ENCODE results near the gene ELOF1.

The ELOF1 gene

DNA sequence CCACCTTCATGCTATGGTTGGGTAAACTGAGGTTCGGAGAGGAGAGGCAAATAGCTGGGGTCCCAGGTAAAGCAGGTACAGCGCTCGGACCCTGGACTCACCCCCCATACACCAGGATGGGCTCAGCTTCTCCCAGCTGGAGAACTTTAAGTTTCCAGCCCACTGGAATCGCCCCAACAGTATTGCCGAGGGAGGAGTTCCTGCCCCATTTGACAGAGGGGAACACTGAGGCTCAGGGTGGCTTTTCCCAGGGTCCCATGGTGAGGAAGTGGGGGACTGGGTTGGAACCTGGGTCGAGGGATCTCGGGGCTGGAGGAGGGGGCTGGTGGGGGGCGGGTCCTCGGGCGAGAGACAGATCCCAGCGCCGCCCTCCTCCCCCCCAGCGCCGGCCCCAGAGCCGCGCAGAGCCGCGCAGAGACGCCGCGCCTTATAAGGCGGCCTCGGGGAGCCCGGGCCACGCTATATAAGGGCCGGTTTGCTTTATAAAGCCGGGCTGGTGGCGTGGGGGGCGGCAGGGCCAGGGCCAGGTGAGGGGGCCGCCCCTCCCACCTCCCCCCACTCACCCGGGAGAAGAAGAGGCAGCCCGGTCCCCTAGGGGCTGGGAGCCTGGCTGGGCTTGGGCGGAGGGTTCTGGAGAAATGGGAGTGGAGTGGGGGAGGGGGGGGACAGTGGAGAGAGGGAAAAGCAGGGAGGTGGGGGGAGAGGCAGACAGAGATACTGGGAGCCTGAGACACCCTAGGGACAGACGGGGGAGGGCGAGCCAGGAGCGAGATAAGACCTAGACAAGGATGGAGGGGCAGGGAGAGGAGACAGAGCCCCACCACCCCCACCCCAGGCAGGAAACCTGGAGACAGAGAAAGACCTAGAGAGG is 19.3 kb downstream of the ELOF1 start:
- Mint-ChIP-seq H3K4me3 (no peak overlapping the region), H3K9me3 (no peaks in the 10 kb centered on the region), H3K27ac (ENCODE audit: low read depth) (no peak overlapping the region), H3K27me3 (peaks cover 33% of the 10 kb centered on the region), H3K4me1 (peaks cover 8% of the 10 kb centered on the region), H3K36me3 (ENCODE audit: insufficient read depth) (no peaks in the 10 kb centered on the region)
- no peak for ATAC-seq (replicated peaks; ENCODE audit: extremely low read depth, poor library complexity, severe bottlenecking)
- no peak for DNase-seq (ENCODE audit: low spot score in 2 of 2)

DNA sequence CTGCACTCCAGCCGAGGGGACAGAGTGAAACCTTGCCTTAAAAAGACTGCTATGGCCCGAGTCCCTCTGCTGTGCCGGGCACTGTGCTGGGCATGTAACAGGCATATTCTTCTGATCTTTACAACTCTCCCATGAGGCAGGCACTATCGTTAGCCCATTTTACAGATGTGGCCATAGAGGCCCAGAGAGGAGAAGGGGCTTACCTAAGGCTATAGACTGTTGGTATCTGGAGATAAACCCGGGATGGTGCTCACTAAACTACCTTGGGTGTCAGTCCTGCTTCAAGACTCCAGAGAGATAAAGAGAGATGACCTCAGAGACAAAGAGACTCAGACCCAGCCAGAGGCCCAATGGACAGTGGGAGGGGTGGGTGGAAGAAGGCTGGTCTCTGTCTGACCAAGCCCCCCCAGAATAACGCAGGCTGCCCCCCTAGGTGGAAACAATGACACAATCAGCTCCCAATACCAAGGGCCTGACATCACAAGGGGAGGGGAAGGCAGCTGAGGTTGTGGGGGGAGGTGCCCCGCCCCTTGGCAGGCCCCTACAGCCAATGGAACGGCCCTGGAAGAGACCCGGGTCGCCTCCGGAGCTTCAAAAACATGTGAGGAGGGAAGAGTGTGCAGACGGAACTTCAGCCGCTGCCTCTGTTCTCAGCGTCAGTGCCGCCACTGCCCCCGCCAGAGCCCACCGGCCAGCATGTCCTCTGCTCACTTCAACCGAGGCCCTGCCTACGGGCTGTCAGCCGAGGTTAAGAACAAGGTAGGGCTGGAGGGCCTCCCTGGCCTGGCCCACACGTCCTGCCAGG is 20.6 kb downstream of the ELOF1 start, which contains the start of gene CNN1:
CNN1 (plus strand) TSS at position 620 of the 805 bp plus-strand sequence; CDS start at position 697, 77 bp downstream.
- no peak within 1 kb of the TSS for H3K27ac Mint-ChIP-seq (ENCODE audit: low read depth)
- DNase-seq (ENCODE audit: low spot score in 2 of 2) (no peak), ATAC-seq (replicated peaks; ENCODE audit: extremely low read depth, poor library complexity, severe bottlenecking) (no peak)
- peaks cover 13% of the 10 kb centered on the region for H3K4me1 Mint-ChIP-seq
- no peaks in the 10 kb centered on the region for H3K9me3 Mint-ChIP-seq
- no peaks in the 10 kb centered on the region for H3K36me3 Mint-ChIP-seq (ENCODE audit: insufficient read depth)
- H3K27me3 Mint-ChIP-seq: peaks cover 24% of the 10 kb centered on the region
- H3K4me3 Mint-ChIP-seq: no peak within 1 kb of the TSS

DNA sequence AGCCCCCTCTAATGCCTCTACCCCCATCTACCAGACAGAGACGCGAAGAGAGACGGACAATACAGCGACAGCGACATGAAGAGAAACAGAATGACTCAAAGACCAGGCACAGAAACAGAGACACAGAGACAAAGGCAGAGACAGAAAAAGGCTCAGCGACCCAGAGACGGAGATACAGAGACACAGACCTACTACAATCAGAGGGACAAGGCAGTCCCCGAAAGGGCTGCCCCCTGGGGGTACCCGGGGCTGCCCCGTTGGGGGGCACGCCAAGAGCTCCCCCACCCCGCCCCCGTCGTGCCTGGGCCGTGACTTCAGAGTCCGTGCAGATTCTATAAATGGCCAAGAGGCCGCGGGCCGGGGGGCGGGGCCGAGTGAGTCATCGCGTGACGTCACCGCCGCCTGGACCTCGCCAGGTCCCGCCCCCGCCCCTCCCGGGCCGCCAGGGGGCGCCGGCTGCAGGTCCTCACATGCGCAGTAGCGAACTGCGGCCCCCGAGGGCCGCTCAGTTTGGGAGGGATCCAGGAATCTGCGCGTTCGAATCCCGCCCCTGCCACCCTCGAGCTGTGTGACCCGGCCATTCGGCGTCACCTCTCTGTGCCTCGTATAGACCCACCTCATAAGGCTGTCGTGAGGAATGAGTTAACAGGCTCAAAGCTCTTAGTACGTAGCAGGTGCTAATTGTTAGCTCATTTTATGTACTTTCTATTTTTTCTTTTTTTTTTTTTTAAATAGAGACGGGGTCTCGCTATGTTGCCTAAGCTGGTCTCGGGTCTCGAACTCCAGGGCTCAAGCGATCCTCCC is 23.0 kb downstream of the ELOF1 start:
- peak overlapping the region; percentile 74 for H3K4me3 Mint-ChIP-seq
- no peaks in the 10 kb centered on the region for H3K9me3 Mint-ChIP-seq
- peaks cover 13% of the 10 kb centered on the region for H3K4me1 Mint-ChIP-seq
- DNase-seq (ENCODE audit: low spot score in 2 of 2) (peak; percentile 69), ATAC-seq (replicated peaks; ENCODE audit: extremely low read depth, poor library complexity, severe bottlenecking) (peak; percentile 77)
- no peaks in the 10 kb centered on the region for H3K36me3 Mint-ChIP-seq (ENCODE audit: insufficient read depth)
- peak overlapping the region; percentile 70 for H3K27ac Mint-ChIP-seq (ENCODE audit: low read depth)
- peaks cover 24% of the 10 kb centered on the region for H3K27me3 Mint-ChIP-seq

DNA sequence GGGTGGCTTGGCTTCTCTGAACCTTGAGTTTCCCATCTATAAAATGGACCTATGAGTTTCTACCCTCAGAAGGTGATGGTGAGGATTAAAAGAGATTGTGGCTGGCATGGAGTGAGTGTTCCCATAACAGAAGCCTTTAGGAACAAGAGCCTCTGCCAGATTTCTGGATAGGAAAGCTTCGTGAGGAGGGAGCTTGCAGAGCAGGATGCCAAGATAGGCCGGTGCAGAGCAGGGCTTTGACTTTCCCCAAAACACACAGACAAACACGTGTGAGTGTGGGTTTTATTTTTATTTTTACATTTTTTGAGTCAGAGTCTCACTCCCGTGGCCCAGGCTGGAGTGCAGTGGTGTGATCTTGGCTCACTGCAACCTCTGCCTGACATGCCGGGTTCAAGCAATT is 24.1 kb downstream of the ELOF1 start:
- ATAC-seq (replicated peaks; ENCODE audit: extremely low read depth, poor library complexity, severe bottlenecking) (no peak), DNase-seq (ENCODE audit: low spot score in 2 of 2) (no peak)
- H3K9me3 Mint-ChIP-seq: no peaks in the 10 kb centered on the region
- peaks cover 13% of the 10 kb centered on the region for H3K4me1 Mint-ChIP-seq
- peak overlapping the region; percentile 46 for H3K27ac Mint-ChIP-seq (ENCODE audit: low read depth)
- peak overlapping the region; percentile 3 for H3K4me3 Mint-ChIP-seq
- H3K36me3 Mint-ChIP-seq (ENCODE audit: insufficient read depth): no peaks in the 10 kb centered on the region
- H3K27me3 Mint-ChIP-seq: peaks cover 16% of the 10 kb centered on the region

DNA sequence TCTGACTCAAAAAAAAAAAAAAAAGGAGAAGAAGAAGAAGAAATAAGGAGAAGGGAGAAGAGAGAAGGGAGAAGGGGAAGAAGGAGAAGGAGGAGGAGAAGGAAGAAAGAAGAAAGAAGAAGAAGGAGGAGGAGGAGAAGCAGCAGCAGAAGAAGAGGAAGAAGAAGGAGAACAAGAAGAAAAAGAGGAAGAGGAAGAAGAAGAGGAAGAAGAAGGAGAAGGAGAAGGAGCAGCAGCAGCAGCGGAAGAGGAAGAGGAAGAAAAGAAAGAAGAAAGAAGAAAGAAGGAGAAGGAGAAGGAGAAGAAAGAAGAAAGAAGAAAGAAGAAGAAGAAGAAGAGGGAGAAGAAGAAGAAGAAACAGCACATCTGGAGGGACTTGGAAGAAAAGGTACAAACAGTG is 24.5 kb downstream of the ELOF1 start:
- DNase-seq (ENCODE audit: low spot score in 2 of 2): no peak
- no peaks in the 10 kb centered on the region for H3K36me3 Mint-ChIP-seq (ENCODE audit: insufficient read depth)
- H3K4me1 Mint-ChIP-seq: peaks cover 13% of the 10 kb centered on the region
- peak overlapping the region; percentile 3 for H3K4me3 Mint-ChIP-seq
- peaks cover 12% of the 10 kb centered on the region for H3K27me3 Mint-ChIP-seq
- peak overlapping the region; percentile 46 for H3K27ac Mint-ChIP-seq (ENCODE audit: low read depth)
- ATAC-seq (replicated peaks; ENCODE audit: extremely low read depth, poor library complexity, severe bottlenecking): no peak
- no peaks in the 10 kb centered on the region for H3K9me3 Mint-ChIP-seq

DNA sequence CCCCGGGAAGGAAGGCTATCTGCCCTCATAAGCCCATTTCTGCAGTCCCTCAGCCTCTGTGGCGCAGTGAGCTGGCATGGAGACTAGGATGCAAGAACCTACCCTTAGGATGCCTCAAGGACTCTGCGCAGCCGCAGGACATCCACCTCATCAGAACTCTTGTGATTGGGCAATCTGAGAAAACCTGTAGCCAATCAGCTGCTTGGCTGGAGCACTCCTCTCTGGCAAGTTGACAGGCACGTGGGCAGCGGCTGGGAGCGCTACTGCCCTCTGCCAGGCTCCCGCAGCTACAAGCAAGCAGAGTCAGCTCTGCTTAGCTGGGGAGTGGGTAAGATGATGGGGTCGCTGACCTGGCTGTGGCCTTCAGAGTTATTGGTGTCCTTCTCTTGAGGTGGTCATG is 28.6 kb downstream of the ELOF1 start:
- no peaks in the 10 kb centered on the region for H3K27me3 Mint-ChIP-seq
- ATAC-seq (replicated peaks; ENCODE audit: extremely low read depth, poor library complexity, severe bottlenecking): no peak
- no peak overlapping the region for H3K4me3 Mint-ChIP-seq
- peaks cover 8% of the 10 kb centered on the region for H3K36me3 Mint-ChIP-seq (ENCODE audit: insufficient read depth)
- peaks cover 30% of the 10 kb centered on the region for H3K4me1 Mint-ChIP-seq
- no peak overlapping the region for H3K27ac Mint-ChIP-seq (ENCODE audit: low read depth)
- DNase-seq (ENCODE audit: low spot score in 2 of 2): no peak
- H3K9me3 Mint-ChIP-seq: no peaks in the 10 kb centered on the region

DNA sequence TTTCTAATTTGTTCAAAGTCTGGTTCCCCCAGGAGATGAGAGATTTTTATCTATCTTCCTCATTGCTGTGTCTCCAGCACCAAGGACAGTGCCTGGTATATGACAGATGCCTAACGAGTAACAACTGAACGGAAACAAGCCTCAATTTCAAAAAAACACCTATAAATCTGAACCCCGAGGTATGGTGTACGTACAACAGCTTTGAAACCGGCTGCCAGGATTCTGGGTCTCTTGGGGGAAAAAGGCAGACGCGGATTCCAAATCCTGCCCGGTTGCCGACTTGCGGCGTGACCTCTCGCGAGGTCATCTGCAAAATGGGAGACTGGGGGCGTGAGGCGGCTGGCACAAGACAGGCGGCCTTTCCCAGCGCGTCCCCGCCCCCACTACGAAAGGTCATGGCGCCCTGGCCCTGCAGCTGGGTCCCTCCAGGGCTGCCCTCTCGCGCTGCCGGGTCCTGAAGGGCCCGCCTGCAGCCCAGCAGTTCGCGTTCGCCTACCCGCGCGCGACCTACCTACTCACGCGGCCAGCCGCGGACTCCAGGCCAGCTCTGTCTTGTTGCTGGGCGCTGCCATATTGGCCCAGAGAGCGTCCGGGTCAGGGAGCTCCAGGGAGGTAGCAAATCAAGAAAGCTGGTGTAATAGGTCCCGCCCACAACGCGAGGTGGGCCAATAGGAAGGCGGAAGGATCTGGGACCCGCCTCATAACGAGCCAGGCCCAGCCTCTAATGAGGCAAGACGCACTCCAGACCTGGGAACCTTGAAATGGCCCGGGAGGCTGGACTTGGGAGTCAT is 30.3 kb downstream of the ELOF1 start, which contains the start of gene ECSIT:
ECSIT (minus strand) TSS at position 584 of the 791 bp plus-strand sequence. CDS start 9,964 bp downstream, outside the sequence.
- Mint-ChIP-seq H3K4me3 (peak within 1 kb of the TSS; percentile 95), H3K4me1 (peaks cover 22% of the 10 kb centered on the region), H3K27ac (ENCODE audit: low read depth) (peak within 1 kb of the TSS; percentile 91), H3K36me3 (ENCODE audit: insufficient read depth) (peaks cover 13% of the 10 kb centered on the region), H3K9me3 (no peaks in the 10 kb centered on the region), H3K27me3 (no peaks in the 10 kb centered on the region)
- peak; percentile 83 to 88 for DNase-seq (ENCODE audit: low spot score in 2 of 2)
- ATAC-seq (replicated peaks; ENCODE audit: extremely low read depth, poor library complexity, severe bottlenecking): peak; percentile 99

DNA sequence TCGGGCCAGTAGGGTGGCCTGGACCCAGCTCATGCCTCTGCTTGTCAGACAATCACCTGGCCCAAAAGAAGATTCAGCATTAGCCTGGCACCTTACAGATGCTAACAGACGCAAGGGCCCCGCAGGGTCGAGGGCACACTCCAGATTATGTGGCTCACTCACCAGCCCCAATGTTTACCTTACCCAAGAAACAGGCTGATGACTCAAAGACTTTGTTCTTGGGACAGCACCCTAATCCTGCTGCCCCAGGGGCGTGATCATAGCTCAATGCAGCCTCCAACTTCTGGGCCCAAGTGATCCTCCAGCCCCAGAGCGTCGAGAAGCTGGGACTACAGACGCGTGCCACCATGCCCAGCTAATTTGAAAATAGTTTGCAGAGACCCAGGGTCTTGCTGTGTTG is 39.9 kb downstream of the ELOF1 start:
- no peaks in the 10 kb centered on the region for H3K27me3 Mint-ChIP-seq
- H3K4me3 Mint-ChIP-seq: no peak overlapping the region
- ATAC-seq (replicated peaks; ENCODE audit: extremely low read depth, poor library complexity, severe bottlenecking) (no peak), DNase-seq (ENCODE audit: low spot score in 2 of 2) (no peak)
- peaks cover 16% of the 10 kb centered on the region for H3K36me3 Mint-ChIP-seq (ENCODE audit: insufficient read depth)
- no peaks in the 10 kb centered on the region for H3K4me1 Mint-ChIP-seq
- H3K27ac Mint-ChIP-seq (ENCODE audit: low read depth): no peak overlapping the region
- no peaks in the 10 kb centered on the region for H3K9me3 Mint-ChIP-seq

DNA sequence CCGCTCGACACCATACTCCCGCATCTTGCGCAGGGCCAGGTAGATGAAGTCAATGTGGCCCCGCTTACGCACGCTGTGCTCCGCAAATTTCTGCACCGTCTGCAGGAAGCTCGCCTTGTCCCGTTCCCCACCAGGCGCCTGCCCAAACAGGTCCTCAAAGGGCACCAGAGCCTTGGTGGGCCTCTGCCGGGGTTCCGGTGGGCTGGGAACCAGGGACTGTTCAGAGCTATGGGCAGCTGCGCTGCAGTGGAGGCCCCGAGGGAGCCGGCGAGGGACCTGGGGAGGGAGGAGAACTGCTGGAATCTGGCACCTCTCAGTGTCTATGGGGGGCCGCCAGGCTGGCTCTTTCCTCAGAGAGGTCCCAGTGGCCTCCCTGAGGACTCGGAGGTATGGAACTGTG is 45.1 kb downstream of the ELOF1 start:
- H3K27me3 Mint-ChIP-seq: no peaks in the 10 kb centered on the region
- H3K4me1 Mint-ChIP-seq: no peaks in the 10 kb centered on the region
- DNase-seq (ENCODE audit: low spot score in 2 of 2): no peak
- no peak for ATAC-seq (replicated peaks; ENCODE audit: extremely low read depth, poor library complexity, severe bottlenecking)
- H3K27ac Mint-ChIP-seq (ENCODE audit: low read depth): no peak overlapping the region
- no peaks in the 10 kb centered on the region for H3K9me3 Mint-ChIP-seq
- peaks cover 28% of the 10 kb centered on the region for H3K36me3 Mint-ChIP-seq (ENCODE audit: insufficient read depth)
- no peak overlapping the region for H3K4me3 Mint-ChIP-seq

DNA sequence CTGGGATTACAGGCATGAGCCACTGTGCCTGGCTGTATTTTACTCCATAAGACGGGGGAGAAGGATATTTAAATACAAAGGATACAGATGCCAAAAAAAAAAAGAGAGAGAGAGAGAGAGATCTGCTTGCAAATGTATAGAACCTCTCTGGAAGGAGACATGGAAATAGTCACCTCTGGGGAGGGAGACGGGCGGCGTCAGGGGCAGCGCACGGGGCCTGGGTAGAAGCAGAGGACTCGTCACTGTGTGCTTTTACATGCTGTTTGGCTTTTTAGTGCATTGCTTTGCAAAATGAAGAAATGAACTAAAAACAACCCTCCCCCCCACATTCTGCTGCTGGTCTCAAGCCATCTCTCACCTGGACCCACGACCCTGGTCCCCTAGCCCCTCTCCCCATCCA is 48.6 kb downstream of the ELOF1 start:
- Mint-ChIP-seq H3K36me3 (ENCODE audit: insufficient read depth) (peaks cover 30% of the 10 kb centered on the region), H3K27me3 (no peaks in the 10 kb centered on the region), H3K9me3 (no peaks in the 10 kb centered on the region), H3K4me1 (peaks cover 14% of the 10 kb centered on the region), H3K27ac (ENCODE audit: low read depth) (no peak overlapping the region), H3K4me3 (no peak overlapping the region)
- no peak for ATAC-seq (replicated peaks; ENCODE audit: extremely low read depth, poor library complexity, severe bottlenecking)
- DNase-seq (ENCODE audit: low spot score in 2 of 2): no peak

DNA sequence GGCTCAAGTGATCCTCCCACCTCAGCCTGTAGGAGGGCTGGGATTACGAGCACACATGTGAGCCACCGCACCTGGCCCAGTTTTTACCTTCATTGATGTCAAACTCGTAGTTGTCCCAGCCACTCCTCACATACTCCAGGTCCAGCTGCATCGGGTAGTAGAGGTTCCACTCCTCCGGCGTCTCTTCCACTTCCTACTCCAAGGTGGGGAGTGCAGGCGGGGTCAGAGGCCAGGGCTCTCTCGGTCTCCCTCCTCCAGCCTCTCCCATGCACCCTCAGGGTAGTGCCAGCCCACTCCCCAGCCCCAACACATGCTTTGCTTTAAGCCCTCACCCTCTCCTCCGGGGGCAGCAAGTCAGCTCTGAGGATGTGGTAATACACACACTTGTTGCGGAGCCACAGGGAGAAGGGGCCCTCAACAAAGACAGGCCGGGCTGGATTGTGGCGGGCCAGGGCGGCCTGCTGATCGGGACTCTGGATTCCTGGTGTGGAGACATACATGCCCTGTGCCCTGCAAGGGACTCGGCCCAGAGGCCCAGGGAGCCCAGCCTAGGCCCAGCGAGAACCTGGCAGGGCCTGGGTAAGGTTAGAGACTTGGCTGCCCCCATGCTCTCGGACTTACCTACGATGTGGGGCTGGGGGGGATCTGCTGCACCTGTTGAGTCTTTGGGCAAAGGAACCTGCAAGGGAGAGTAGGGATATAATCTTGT is 51.5 kb downstream of the ELOF1 start:
- peaks cover 24% of the 10 kb centered on the region for H3K36me3 Mint-ChIP-seq (ENCODE audit: insufficient read depth)
- ATAC-seq (replicated peaks; ENCODE audit: extremely low read depth, poor library complexity, severe bottlenecking) (no peak), DNase-seq (ENCODE audit: low spot score in 2 of 2) (no peak)
- no peaks in the 10 kb centered on the region for H3K9me3 Mint-ChIP-seq
- H3K4me3 Mint-ChIP-seq: peak overlapping the region; percentile 88
- H3K4me1 Mint-ChIP-seq: peaks cover 29% of the 10 kb centered on the region
- H3K27me3 Mint-ChIP-seq: no peaks in the 10 kb centered on the region
- H3K27ac Mint-ChIP-seq (ENCODE audit: low read depth): peak overlapping the region; percentile 49
